Vein endothelial cell (primary cell): ENCODE data around the gene CTSV. TPM values are rescaled to one million over a fixed set of nuclear protein-coding genes. Genes with fewer than 3 reads are reported as not detected.

Source experiments
- total RNA-seq: library from RNA; depleted of rRNA; stranded (reverse); fragments of >200 nt; gene quantifications from 2 replicates; pipeline ENCODE4 v1.2.3, GENCODE V29; 2012

CTSV gene
- 0.33 and 0.67 TPM in 2 replicates for total RNA-seq

GRCh38 chr9:97038611-97039513, at the start of gene CTSV:
Gene CTSV, minus strand, starts transcription at chr9:97039142. Its CDS starts 1,099 bp downstream, at chr9:97038043.

Other genes with a start within 250 kb of the CTSV start
- 5.7 and 5.9 TPM in 2 replicates for gene ZNF782, start 184.6 kb downstream of the CTSV start, total RNA-seq
- not detected in 2 replicates for gene NUTM2G, start 110.3 kb downstream of the CTSV start, total RNA-seq